GM12891 (cell line): ENCODE results near the gene ZNF267.

ENCODE experiments used
- PAX5 ChIP-seq: IDR thresholded peaks from 2 replicates; pipeline ENCODE4 v1.6.1; 2011; ENCODE audit warnings: low read length, moderate library complexity, mild to moderate bottlenecking; ENCODE audit not compliant: insufficient read depth, severe bottlenecking
- POLR2A ChIP-seq: IDR thresholded peaks from 2 replicates; pipeline ENCODE4 v1.6.1; 2011; ENCODE audit warnings: low read depth, low read length, control low read depth
- POLR2AphosphoS5 ChIP-seq: IDR thresholded peaks from 2 replicates; pipeline ENCODE4 v1.6.1; 2011; ENCODE audit warnings: low read depth, low read length, control low read depth
- SPI1 ChIP-seq: IDR thresholded peaks from 2 replicates; pipeline ENCODE4 v1.6.1; 2011; ENCODE audit warnings: low read depth, low read length, control low read depth
- TAF1 ChIP-seq: IDR thresholded peaks from 2 replicates; pipeline ENCODE4 v1.6.1; 2011; ENCODE audit warnings: low read depth, low read length, control low read depth

DNA sequence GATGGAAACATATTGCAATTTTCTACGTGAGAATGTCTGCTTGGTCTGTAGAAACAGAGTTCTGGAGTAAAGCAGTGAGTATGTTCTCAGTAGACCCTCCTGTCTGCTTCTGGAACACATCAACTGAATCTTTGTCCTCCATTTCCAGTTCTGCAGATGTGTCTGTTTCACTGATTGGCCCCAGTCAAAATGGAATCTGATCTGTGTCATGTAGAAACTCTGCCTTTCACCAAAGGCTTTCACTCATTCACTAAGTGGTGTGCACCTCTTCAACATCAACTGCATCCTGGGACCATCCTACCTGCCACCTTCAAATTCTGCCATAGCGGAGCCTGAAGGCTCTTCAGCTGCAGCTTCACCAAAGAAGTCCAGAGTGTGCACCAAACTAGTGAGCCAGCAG, 2.8 kb upstream of the ZNF267 start:
- no peak for TF ChIP-seq POLR2A
- TF ChIP-seq TAF1 = no peak
- TF ChIP-seq POLR2AphosphoS5 = no peak
- TF ChIP-seq SPI1 = no peak
- no peak for TF ChIP-seq PAX5
